ENCODE results near the gene ANKRD11.

ANKRD11 gene

DNA sequence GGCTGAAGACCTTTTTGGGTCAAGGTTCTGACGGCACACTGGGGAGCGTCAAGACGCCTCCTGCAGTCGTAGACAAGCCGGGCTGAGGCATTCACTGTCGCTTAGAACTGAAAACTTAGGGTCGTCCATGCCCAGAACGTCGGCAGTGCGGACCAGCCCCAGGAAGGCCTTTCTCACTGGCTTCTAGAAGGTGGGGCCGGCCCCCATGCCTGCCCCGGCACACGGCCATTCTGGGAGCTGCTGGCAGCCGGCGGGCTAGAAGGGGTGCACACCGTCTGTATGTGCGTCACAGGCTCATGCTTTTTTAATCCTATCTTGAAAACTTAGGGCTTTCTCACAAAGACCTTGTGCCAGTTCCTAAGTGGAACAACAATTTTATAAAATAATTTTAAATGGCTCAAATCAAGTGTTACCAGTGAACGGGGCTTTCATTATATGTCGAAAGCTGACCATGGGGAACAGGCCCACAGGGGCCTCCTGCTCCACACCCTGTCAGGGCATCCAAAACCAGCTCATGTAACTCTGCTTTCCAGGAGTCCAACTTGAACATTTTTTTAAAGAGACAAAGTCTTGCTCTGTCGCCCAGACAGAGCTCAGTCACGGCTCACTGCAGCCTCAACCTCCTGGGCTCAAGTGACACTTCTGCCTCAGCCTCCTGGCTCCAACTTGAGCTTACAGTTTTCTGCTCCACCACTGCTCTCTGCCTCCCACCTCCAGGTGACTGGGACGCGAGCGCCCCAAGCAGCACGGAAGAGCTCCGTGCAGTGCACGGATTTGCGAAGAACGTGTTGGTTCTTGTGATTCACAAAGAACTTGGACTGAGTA lies 111.2 kb downstream of the ANKRD11 start:
- peak; percentile 44 for DNase-seq

DNA sequence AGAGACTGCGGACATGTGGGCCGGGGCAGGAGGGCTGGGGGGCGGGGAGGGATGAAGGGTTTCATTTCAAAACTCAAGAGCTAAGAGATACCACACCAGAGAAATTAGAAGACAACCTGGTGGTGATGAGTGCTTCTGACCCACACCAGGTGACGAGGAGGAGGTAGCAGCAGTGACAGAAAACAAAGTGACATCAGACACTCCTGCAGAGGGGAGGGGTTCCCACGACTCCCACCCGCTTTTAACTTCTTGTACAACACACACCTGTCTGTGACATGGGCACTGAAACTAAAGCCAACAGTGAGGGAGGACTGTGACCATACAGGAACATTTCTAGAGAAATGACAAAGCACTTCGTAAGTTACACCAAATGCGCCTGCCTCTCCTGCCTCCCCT lies 112.9 kb downstream of the ANKRD11 start:
- DNase-seq: no peak

DNA sequence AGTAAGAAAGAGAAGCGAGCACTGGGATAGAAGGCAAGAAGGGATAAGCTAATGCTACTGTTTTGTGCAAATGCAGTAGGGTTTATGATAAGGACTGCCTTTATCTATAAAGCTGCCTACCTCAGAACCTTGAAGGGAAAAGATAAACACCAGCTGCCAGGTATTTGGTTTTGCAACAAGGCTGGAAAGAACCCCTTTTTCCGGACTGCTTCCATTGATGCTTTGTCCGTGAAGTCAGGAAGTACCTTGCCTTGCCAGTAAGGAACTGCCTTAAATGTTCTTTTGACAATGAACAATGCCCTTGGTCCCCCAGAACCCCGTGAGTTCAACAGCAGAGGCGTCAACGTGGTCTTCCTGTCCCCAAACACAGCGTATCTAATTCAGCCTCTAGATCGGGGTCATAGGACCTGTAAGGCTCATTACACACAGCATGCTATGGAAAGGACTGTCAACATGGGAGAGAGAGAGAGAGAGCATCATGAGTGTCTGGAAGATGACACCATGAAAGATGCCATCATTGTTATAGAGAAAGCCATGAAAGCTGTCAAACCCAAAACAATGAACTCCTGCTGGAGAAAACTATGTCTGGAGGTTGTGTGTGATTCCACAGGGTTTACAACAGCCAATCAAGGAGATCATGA lies 113.4 kb downstream of the ANKRD11 start:
- no peak for DNase-seq

DNA sequence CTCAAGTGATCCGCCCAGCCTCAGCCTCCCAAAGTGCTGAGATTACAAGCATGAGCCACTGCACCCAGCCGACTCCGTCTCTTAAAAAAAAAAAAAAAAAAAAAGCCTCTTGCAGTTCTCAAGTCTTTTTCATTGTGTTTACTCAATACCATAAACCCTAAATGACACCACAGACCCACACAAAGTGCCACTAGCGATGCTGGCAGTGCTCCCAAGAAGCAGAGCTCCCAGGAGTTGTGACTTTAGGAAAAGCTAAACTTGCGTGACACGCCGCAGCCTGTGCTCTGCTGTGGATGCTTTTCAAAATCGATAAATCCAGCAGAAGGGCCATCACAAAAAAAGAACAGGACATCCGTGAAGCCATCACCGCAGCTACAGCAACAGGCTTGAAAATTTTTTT lies 114.7 kb downstream of the ANKRD11 start:
- DNase-seq: no peak

DNA sequence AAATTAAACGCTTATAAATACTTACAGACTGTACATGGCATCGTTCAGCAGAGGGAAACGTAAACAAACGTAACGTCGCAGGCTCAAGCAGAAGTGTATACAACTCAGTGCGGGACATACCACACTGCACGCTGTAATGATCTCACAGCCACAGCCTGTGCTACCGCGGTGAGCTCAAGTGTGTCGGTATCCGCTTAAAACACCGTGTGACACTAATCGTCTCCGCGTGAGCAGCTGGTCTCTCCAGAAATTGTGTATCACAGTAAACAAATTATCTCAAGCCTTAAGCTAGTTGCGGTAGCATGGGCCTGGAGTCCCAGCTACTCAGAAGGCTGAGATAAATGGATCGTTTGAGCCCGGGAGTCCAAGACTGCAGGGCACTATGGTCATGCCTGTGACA lies 115.3 kb downstream of the ANKRD11 start:
- no peak for DNase-seq

DNA sequence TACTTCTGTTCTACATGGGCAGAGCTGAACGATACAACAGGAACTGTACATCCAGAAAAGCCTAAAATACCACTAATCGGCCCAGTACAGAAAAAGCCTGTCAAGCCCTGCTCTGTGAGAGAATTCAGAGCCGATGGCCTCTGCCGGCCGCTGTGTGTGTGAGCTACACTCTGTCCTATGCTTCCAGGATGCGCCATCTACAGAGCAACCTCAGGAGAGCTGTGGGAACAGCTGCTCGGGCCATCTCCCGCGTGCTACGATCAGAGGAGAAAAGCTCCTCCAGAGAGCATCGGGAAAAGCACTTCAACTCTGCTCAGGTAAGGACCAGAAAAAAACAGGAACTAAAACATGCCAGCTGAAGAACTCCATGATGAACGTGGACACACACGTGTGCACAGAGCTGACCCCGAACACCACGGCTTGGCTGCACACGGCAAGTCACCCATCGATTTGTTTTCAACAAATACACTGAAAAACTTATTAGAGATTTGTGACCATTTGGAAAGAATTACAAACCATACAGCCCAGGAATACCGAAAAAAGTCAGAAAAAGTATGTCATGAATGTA lies 115.9 kb downstream of the ANKRD11 start:
- no peak for DNase-seq

DNA sequence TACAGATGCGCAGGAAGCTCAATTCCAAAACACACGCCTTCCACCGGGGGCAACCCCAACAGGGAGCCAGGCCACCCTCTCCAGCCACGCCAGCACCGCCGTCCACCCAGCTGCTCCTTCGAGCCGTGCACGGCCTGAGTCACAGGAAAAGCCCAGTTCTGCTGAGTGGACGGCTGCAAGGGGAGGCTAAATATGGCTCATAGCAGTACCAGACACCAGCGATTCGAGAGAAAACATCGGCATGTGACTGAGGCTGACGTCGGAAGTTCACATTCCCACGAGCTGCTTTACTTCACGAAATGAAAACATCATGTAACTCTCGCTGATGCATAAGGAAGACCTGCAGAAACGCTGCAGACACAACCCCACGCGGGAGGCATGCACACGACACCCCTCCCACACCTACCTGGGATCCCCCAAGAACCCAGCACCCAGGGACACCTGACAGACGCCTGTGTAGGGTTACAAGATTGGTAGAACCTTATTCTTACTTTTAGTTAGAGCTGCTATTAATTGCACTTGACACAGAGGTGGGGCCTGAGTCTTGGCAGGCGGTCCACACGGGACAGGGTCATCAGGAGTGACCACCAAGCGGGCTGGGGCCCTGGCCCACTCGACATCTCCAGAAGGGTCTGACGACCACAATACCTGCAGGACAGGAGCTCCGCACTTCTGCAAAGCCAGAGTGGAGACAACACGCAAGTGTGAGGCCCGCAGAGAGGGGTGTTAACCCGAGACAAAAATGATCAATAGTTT lies 116.8 kb downstream of the ANKRD11 start:
- DNase-seq: peak; percentile 83

DNA sequence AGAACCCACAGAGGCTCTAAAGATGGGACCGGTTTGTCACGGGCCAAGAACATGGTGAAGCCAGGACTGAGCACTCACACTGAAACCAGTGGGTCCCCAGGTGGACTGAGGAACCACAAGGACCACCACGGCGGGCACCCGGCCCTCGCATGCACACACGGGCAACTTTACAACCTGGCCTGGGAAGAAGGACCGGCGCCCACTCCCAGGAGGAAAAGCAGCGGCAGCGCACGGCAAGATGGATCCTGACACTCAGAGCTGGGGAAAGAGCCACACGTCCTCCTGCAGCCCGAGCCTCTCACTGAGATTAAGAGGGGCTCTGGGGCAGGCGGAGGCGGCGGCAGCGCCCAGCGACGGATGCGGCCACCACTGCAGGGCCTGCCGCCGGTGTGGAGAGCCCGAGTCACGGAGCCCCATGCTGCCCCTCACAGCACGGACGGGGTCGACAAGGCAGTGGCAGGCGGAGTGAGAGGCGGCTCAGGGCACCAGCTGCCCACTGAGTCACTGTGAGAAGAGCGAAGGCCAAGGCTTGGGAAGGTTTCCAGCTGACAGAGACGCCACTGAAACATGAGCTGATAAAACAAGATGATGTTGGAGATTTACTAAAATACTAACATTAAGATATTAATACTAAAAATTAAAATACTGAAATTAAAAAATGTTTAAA lies 118.3 kb downstream of the ANKRD11 start:
- DNase-seq: no peak

DNA sequence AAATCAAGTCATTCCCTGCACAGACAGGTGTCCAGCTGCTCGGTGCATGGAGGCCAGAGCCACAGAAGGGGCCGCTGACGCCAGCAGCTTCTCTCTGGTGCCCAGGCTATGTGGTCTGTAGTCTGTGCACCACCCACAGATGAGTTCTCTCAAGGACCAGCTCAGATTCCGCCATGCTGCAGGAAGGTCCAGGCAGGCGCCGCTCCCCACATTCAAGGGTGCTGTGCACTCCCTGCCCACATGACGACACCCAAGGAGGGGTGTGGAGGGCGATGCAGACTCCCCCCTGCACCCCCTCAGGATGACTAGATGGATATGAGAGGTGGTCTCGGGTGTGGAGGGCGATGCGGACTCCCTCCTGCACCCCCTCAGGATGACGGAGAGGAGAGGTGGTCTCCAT lies 119.0 kb downstream of the ANKRD11 start:
- DNase-seq: no peak

DNA sequence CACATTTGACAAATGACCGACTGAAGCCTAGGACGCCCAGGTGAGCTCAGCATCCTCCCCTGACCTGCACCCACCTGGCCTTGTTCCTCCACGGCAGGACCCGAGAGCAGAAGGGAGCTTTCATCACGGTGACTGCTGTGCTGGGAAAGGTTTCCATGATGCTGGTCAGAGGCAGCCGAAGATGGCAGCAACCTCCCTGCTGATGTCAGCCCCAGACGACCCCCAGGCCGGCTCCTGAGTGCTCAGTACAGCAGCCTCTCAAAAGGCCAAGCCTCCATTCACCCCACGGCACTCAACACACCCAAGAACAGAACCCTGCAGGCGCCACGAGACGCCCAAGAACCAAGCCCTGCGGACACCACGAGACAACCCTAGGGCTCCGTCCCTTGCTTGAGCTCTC lies 119.8 kb downstream of the ANKRD11 start:
- no peak for DNase-seq

DNA sequence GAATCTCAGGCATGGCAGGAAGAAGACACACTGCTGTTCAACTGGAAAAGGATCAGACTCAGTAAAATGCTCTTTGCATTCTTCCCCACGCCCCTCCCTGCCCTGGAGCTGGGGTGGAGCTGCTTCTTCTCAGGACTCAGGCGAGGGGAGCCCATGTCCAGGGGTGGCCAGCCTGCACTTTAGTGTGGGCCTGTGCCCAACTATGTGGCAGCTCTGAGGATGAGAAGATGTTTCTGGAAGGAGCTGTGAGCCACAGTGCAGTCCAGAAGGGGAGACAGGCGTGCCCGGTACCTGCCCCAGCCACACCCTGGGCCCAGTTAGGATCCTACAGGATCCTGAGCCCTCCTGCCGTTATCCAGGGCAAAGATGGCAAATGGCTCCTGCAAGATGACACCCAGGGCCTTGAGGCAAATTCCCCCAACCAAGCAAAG lies 120.3 kb downstream of the ANKRD11 start:
- DNase-seq: no peak

DNA sequence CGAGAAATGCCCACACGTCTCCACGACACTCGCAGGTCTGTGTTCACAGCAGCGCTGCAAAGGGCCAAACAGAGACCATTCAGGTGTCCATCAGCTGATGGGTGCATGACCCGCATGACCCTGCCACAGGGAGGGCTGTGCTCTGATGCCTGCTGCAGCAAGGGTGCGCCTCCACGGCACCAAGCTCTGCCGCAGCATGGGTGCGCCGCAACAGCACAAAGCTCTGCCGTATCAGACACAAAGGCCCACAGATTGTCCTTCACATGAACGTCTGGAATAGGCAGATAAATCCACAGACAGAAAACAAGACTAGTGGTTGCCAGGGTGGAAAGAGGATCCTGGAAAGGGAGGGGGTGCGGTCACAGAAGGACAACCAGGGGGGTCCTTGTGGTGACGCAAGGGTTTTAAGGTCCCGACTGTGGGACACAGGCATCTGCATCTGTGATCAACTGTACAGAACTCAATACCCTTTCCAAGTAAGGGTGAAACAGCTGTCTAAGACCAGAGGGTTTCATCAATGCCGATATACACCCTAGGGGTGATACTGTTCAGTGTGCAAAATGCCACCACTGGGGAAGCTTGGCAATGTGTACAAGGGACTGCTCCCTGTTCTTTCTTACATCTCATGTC lies 121.0 kb downstream of the ANKRD11 start:
- DNase-seq: no peak

DNA sequence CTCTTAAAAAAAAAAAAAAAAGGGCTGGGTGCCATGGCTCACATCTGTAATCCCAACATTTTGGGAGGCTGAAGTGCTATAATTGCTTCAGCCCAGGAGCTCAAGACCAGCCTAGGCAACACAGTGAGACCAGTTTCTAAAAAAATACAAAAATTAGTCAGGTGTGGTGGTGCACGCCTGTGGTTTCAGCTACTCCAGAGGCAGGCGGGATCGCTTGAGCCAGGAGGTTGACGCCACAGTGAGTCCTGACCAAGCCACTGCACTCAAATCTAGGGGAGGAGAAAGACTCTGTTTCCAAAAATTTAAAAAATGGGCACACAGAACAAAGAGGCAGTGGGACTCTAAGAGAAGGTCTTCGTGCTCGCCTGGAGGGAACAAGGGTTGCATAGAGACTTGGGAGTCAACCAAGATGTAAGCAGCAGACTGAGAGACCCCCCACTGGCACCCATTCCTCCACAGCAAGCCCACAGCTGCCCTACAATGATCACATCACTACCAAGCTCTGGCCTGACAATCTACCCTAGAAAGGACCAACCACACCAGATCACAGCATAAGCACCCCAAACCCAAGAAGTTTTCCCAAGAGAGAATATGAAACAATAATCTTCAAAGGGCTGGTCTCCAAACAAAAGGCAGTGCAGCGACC lies 121.6 kb downstream of the ANKRD11 start:
- no peak for DNase-seq

DNA sequence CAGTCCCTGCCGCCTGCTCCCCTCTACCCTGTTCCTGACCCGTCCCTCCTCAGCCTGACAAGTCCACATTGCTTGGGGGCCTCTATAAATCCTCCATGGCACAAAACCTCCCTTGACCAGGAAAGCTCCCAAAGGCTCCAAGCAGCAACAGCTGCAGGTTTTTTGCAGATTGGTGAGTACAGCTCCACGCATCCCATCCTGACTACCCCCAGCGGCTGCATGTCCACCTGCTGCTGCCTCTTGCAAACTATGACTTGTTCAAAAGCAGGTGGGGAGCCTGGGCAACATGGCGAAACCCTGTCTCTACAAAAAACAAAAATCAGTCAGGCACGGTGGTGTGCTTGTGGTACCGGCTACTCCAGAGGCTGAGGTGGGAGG lies 122.8 kb downstream of the ANKRD11 start:
- peak; percentile 31 for DNase-seq

DNA sequence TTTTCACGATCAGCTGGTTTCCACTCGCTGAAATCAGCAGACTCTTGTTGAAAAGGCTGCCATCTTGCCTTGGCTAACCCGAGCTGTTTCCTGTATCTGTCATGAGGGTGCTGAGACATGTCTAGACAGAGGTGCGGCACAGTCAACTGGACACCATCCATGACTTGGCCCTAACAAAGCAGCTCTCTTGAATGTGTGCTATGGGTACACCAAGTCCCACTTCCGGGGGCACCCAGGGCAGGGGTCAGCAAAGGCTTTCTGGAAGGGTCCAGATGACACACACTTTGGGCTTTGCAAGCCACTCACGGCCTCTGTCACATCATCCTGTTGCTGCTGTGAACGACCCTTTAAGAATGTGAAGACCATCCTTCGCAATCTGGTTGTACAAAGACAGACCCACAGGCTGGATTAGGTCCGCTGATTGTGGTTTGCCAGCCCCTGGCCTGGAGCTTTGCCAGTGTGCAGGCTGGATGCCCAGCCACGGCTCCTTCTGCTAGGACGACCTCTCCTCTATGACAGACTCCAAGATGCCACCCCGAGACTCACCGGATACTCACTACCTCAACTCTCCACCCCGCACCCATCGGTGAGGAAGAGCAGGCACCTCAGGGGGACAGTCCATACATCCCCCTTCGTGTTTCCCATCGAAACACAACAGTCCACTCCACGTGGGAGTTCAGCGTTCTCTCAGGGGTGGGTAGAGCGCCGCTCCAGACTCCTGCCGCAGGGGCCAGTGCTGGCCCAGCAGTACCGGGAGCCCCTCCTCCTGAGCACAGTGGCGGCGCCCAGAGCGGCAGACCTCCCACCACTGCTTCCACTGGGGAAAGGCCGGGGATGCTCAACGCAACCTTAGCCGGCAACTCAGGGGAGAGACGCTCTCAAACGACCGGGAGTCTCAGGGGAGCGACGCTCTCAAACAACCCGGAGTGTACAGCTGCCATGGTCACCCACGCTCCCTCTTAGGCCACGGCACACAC lies 123.5 kb downstream of the ANKRD11 start:
- no peak for DNase-seq

DNA sequence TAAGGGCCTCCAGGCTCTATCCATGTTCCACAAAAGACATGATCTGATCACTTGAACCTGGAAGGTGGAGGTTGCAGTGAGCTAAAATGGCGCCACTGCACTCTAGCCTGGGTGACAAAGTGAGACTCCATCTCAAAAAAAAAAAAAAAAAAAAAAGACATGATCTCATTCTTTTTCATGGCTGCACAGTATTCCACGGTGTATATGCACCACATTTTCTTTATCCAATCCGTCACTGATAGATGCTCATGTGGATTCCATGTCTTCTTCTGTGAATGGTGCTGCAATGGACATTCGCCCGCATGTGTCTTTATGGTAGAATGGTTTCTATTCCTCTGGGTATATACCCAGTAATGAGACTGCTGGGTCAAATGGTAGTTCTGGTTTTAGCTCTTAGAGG lies 124.4 kb downstream of the ANKRD11 start:
- DNase-seq: no peak

DNA sequence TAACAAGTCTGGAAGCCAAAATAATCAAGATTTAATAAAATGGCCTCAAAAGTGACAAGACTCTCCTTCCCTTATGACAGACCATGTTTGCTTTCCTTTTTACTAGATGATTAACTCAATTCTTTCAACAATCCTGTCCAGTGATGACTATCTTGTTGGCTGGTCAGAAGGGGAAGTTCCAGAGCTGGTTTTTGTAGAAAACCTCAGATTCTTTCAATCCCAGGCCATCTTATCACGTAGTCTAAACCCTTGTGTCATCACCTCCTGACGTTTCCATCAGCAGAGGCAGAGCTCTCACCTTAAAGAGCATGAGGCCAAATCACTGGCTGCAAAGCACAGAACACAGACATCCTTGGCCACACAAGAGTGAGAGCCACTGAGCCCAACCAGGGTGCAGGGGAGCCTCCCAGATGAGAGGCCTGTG lies 125.3 kb downstream of the ANKRD11 start:
- peak; percentile 53 for DNase-seq

DNA sequence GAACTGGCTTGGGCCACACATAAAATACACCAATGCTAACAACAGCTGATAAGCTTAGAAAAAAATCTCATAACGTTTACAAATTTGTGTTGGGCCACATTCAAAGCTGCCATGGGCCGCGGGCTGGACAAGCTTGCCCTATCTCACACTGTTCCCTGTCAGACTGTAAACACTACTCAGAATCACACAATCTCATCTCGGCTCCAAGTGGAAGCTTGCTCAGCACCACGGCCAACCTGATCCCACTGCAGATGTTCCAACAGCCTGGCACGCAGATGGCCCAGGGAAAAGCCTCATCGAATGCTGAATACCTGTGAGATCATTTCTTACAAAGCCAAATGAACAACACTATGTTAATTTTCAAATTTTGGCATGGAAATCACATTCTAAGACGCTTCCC lies 125.8 kb downstream of the ANKRD11 start:
- no peak for DNase-seq

DNA sequence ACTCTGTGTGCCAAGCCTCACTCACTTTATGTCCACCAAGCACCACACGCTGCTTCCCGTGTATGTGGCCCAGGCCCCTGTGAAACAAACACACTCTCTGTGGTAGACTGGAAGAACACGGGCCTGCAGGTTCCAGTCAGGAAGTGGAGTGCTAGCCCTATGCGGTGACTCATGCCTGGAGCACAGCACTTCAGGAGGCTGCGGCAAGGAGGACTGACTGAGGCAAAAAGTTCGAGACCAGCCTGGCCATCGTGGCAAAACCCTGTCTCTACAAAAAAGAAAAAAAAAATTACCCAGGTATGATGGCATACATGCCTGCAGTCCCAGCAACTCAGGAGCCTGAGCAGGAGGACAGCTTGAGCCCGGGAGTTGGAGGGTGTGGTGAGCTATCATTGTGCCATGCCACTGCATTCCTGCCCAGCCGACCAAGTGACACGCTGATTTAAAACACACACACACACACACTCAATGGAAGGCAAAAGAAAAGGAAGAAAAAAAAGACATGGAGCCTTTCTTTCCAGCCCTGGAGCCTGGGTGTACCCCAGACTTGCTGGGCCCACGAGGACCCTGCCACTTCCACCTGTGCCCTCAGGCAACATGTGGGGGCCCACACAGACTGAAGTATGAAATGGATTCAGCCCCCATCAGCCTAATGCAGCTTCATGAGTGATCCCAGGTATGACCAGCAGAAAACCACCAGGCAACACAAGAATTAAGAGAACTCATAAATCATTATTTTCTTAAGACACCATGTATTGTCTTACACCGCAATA lies 126.6 kb downstream of the ANKRD11 start:
- peak; percentile 12 for DNase-seq

Measured in kidney glomerular epithelial cell (primary cell).